ENCODE results near the gene TNFAIP8L1. TPM values are rescaled to one million over a fixed set of nuclear protein-coding genes. Genes with fewer than 3 reads are reported as not detected.
A peak's percentile ranks its signal among the peaks of the same experiment; 100 is the strongest.

Gene TNFAIP8L1
- total RNA-seq, 1 donor from 2014 or later = 4.2 TPM

- no peak overlapping the region for H3K4me3 ChIP-seq
- no peaks in the 10 kb centered on the region for H3K9me3 ChIP-seq (replicated peaks)
- intact Hi-C loops (cut with micrococcal nuclease) = no loop called here
- peaks cover 9% of the 10 kb centered on the region for H3K4me1 ChIP-seq
- peaks cover 98% of the 10 kb centered on the region for H3K36me3 ChIP-seq
- H3K27me3 ChIP-seq (ENCODE audit: low read depth) = no peaks in the 10 kb centered on the region
- DNase-seq = no peak
- no peak for TF ChIP-seq CTCF (IDR thresholded peaks at IDR 0.05; ENCODE audit: borderline replicate concordance)
- H3K27ac ChIP-seq (replicated peaks) = no peak overlapping the region
Measured at GRCh38 chr19:4684312-4685095, 45.2 kb downstream of the TNFAIP8L1 start.

GRCh38 chr19:4686700-4687099 is 47.4 kb downstream of the TNFAIP8L1 start:
- peak overlapping the region; percentile 25 for H3K27ac ChIP-seq (replicated peaks)
- TF ChIP-seq CTCF (IDR thresholded peaks at IDR 0.05; ENCODE audit: borderline replicate concordance) = no peak
- no peak overlapping the region for H3K4me3 ChIP-seq
- H3K27me3 ChIP-seq (ENCODE audit: low read depth) = no peaks in the 10 kb centered on the region
- H3K9me3 ChIP-seq (replicated peaks) = no peaks in the 10 kb centered on the region
- DNase-seq = no peak
- peaks cover 9% of the 10 kb centered on the region for H3K4me1 ChIP-seq
- intact Hi-C loops (cut with micrococcal nuclease) = no loop called here
- H3K36me3 ChIP-seq = peaks cover 100% of the 10 kb centered on the region

GRCh38 chr19:4687396-4687795 is 48.1 kb downstream of the TNFAIP8L1 start:
- peak overlapping the region; percentile 25 for H3K27ac ChIP-seq (replicated peaks)
- H3K36me3 ChIP-seq = peaks cover 100% of the 10 kb centered on the region
- H3K4me1 ChIP-seq = peaks cover 9% of the 10 kb centered on the region
- intact Hi-C loops (cut with micrococcal nuclease) = no loop called here
- no peaks in the 10 kb centered on the region for H3K9me3 ChIP-seq (replicated peaks)
- H3K4me3 ChIP-seq = no peak overlapping the region
- H3K27me3 ChIP-seq (ENCODE audit: low read depth) = no peaks in the 10 kb centered on the region
- TF ChIP-seq CTCF (IDR thresholded peaks at IDR 0.05; ENCODE audit: borderline replicate concordance) = no peak
- no peak for DNase-seq

GRCh38 chr19:4688587-4688986 is 49.3 kb downstream of the TNFAIP8L1 start:
- no peak for TF ChIP-seq CTCF (IDR thresholded peaks at IDR 0.05; ENCODE audit: borderline replicate concordance)
- Histone ChIP-seq H3K27me3 (ENCODE audit: low read depth) (no peaks in the 10 kb centered on the region), H3K9me3 (replicated peaks) (no peaks in the 10 kb centered on the region), H3K27ac (replicated peaks) (no peak overlapping the region), H3K36me3 (peaks cover 100% of the 10 kb centered on the region), H3K4me1 (peaks cover 17% of the 10 kb centered on the region), H3K4me3 (no peak overlapping the region)
- DNase-seq = no peak
- intact Hi-C loops (cut with micrococcal nuclease) = no loop called here

- no peak overlapping the region for H3K27ac ChIP-seq (replicated peaks)
- no peaks in the 10 kb centered on the region for H3K27me3 ChIP-seq (ENCODE audit: low read depth)
- H3K36me3 ChIP-seq = peaks cover 100% of the 10 kb centered on the region
- peaks cover 25% of the 10 kb centered on the region for H3K4me1 ChIP-seq
- TF ChIP-seq CTCF (IDR thresholded peaks at IDR 0.05; ENCODE audit: borderline replicate concordance) = no peak
- DNase-seq = no peak
- intact Hi-C loops (cut with micrococcal nuclease) = no loop called here
- H3K9me3 ChIP-seq (replicated peaks) = no peaks in the 10 kb centered on the region
- no peak overlapping the region for H3K4me3 ChIP-seq
Measured at GRCh38 chr19:4689403-4689802, 50.1 kb downstream of the TNFAIP8L1 start.
